CD8-positive, alpha-beta memory T cell (primary cell): ENCODE measurements around the gene NPHS2. TPM values are rescaled to one million over a fixed set of nuclear protein-coding genes. Genes with fewer than 3 reads are reported as not detected.

Source experiments
- CTCF ChIA-PET: fragments of 350-600 bp; sonication (Branson Sonifier 250); formaldehyde crosslinking; loops from one replicate; lab custom pipeline; 2021; ENCODE audit warnings: antibody characterized with exemption; lab: Charles Lee
- POLR2A ChIA-PET: fragments of 350-600 bp; sonication (Branson Sonifier 250); formaldehyde crosslinking; loops from one replicate; lab custom pipeline; 2021; ENCODE audit warnings: antibody characterized with exemption; lab: Charles Lee
- DNase-seq, 5 donors: peaks; one replicate each; pipeline versions ENCODE4 v3.0.0 to v3.0.0-alpha.2; 2020 to 2022; ENCODE audit warnings: mixed read lengths in 1 of 5
- H3K27ac ChIP-seq: one replicate; pipeline ENCODE4 v1.7.0; 2013; ENCODE audit warnings: low read depth, mild to moderate bottlenecking, low read length, moderate library complexity
- H3K27me3 ChIP-seq: 2 replicates; pipeline ENCODE4 v1.7.0; 2013; ENCODE audit warnings: low read length, mild to moderate bottlenecking; ENCODE audit not compliant: insufficient read depth, poor library complexity, severe bottlenecking
- H3K36me3 ChIP-seq: 2 replicates; pipeline ENCODE4 v1.7.0; 2013; ENCODE audit warnings: mild to moderate bottlenecking, low read length, moderate library complexity; ENCODE audit not compliant: insufficient read depth
- H3K4me1 ChIP-seq: 2 replicates; pipeline ENCODE4 v1.7.0; 2013; ENCODE audit warnings: mild to moderate bottlenecking, low read length, moderate library complexity; ENCODE audit not compliant: insufficient read depth
- H3K4me3 ChIP-seq: 2 replicates; pipeline ENCODE4 v1.7.0; 2013; ENCODE audit warnings: mild to moderate bottlenecking, low read length
- H3K9me3 ChIP-seq: 2 replicates; pipeline ENCODE4 v1.7.0; 2013; ENCODE audit warnings: mild to moderate bottlenecking, low read length
- H3K27ac Mint-ChIP-seq, 8 donors: one replicate each; pipeline ENCODE4 v1.8.0; 2020 to 2021; ENCODE audit warnings: mixed read lengths in 8 of 8, mild to moderate bottlenecking in 6 of 8, inconsistent platforms in 3 of 8, moderate library complexity in 3 of 8
- H3K27me3 Mint-ChIP-seq, 2 donors: one replicate each; pipeline ENCODE4 v1.8.0; 2020 to 2021; ENCODE audit warnings: mixed read lengths in 2 of 2, mild to moderate bottlenecking in 1 of 2, moderate library complexity in 1 of 2
- H3K36me3 Mint-ChIP-seq, 3 donors: one replicate each; pipeline ENCODE4 v1.8.0; 2020 to 2021; ENCODE audit warnings: mixed read lengths in 3 of 3, inconsistent platforms in 1 of 3, mild to moderate bottlenecking in 1 of 3
- H3K4me1 Mint-ChIP-seq, 3 donors: one replicate each; pipeline ENCODE4 v1.8.0; 2020 to 2021; ENCODE audit warnings: mixed read lengths in 3 of 3, inconsistent platforms in 1 of 3, mild to moderate bottlenecking in 1 of 3
- H3K4me3 Mint-ChIP-seq, 7 donors: one replicate each; pipeline ENCODE4 v1.8.0; 2020 to 2021; ENCODE audit warnings: mixed read lengths in 7 of 7, mild to moderate bottlenecking in 6 of 7, moderate library complexity in 4 of 7, inconsistent platforms in 2 of 7
- H3K9me3 Mint-ChIP-seq, 5 donors: one replicate each; pipeline ENCODE4 v1.8.0; 2020 to 2022; ENCODE audit warnings: mixed read lengths in 5 of 5, mild to moderate bottlenecking in 3 of 5, moderate library complexity in 2 of 5, inconsistent platforms in 1 of 5
- polyA plus RNA-seq: library from polyadenylated mRNA; unstranded; fragments of 300-500 nt; fragmentation: Illumina TruSeq; gene quantifications from one replicate; pipeline ENCODE4 v1.2.3, GENCODE V29; 2021
- total RNA-seq, 2 experiments: library from RNA; stranded (reverse); gene quantifications; one replicate each; pipeline ENCODE4 v1.2.3, GENCODE V29; 2021

Gene NPHS2
- total and polyA plus RNA-seq, 3 experiments from 2014 or later: not detected

DNA sequence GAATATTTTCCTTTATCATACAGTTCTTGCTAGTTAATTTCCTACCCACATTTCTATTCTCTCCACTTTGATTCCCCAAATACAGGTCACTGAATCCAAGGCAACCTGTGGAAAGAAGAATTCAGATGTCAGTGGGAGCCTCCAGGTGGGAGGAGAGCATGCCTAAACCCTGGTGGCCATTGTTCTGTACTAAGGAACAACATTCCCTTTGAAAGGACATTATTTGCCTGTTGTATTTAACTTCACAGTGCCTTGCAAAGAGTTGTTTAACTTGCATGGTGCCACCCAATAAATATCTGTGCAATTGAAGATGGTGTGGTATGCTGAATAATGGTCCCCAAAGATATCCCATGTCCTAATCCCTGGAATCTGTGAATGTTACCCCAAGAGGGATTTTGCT is 21.3 kb downstream of the NPHS2 start:
- no peak for DNase-seq
- ChIA-PET CTCF (no interaction called here), POLR2A (no interaction called here)
- Histone ChIP-seq H3K4me1 (no peaks in the 10 kb centered on the region), H3K4me3 (no peak overlapping the region), H3K36me3 (no peaks in the 10 kb centered on the region), H3K27me3 (no peaks in the 10 kb centered on the region), H3K27ac (no peak overlapping the region), H3K9me3 (no peaks in the 10 kb centered on the region)
- H3K9me3 Mint-ChIP-seq: peaks cover 0 to 5% (median 0%) of the 10 kb centered on the region in 5 donors
- H3K27me3 Mint-ChIP-seq: no peaks in the 10 kb centered on the region
- no peak overlapping the region for H3K4me3 Mint-ChIP-seq
- H3K36me3 Mint-ChIP-seq: no peaks in the 10 kb centered on the region
- H3K4me1 Mint-ChIP-seq: no peaks in the 10 kb centered on the region
- H3K27ac Mint-ChIP-seq: no peak overlapping the region

DNA sequence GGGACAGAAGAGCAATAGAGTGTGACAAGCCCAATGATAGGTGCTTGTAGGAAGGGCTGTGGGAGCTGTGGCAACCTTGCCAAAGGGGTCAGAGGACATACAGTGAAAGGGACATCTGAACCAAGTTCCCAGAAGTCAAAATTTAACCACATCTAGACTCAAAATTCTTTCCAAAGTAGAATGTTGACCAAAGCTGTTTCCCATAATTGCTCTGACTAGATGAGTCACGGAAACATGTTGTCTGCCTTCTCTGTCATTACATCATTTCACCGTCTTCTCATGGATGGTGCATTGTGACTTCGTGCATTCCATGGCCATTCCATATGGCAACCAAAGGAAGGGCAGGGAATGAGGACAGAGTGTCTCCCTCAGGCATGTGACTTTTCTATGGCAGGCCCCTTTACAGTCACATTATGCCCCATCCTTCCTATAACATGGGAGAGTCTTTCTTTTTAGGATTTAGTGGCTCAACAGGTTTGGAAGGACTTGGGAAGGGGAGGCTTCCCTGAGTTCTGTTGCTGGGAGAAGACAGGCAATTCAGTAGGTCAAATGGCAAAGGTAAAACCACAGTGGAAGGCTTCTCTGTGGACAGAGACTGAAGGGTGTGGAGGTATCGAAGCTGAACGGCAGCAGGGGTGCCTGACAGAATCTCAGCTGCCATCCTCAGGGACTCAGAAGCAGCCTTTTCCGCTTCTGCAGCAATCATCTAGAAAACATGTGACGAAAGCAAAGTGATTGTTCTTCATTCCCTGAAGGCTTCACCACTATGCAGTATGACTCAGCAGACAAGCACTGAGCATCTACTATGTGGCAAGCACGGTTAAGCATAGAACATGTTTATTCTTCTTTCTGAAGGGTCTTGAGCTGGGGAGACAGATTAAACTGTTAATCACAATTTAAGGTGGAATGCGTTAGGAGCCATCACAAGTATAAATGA is 24.7 kb downstream of the NPHS2 start:
- Histone ChIP-seq H3K4me3 (no peak overlapping the region), H3K9me3 (no peaks in the 10 kb centered on the region), H3K4me1 (no peaks in the 10 kb centered on the region), H3K36me3 (no peaks in the 10 kb centered on the region), H3K27ac (no peak overlapping the region), H3K27me3 (no peaks in the 10 kb centered on the region)
- peaks cover 0 to 5% of the 10 kb centered on the region in 2 donors for H3K27me3 Mint-ChIP-seq
- H3K36me3 Mint-ChIP-seq: no peaks in the 10 kb centered on the region
- POLR2A ChIA-PET: no interaction called here
- H3K9me3 Mint-ChIP-seq: peaks cover 0 to 3% (median 0%) of the 10 kb centered on the region in 5 donors
- H3K4me3 Mint-ChIP-seq: no peak overlapping the region
- DNase-seq: no peak
- CTCF ChIA-PET: no interaction called here
- no peak overlapping the region for H3K27ac Mint-ChIP-seq
- no peaks in the 10 kb centered on the region for H3K4me1 Mint-ChIP-seq

DNA sequence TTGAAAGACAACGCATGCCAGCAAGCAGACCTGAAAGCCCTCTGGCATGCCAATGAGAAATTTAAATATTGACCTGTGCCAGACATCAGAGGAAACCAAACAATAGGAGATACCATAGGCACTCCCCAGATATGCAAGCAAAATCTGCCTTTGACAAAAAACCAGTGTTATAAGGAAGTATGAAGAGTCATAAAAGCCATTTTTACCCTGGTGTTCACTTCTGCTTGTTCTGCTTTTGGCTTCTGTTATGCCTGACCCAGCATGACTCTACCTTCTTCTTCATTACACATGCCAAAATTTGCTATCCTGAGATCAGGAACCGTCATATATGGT is 26.4 kb downstream of the NPHS2 start:
- no peaks in the 10 kb centered on the region for H3K27me3 ChIP-seq
- no peaks in the 10 kb centered on the region for H3K4me1 ChIP-seq
- no peaks in the 10 kb centered on the region for H3K36me3 ChIP-seq
- Mint-ChIP-seq H3K27me3 (peaks cover 0 to 5% of the 10 kb centered on the region in 2 donors), H3K4me3 (no peak overlapping the region), H3K36me3 (no peaks in the 10 kb centered on the region), H3K4me1 (no peaks in the 10 kb centered on the region), H3K9me3 (no peaks in the 10 kb centered on the region), H3K27ac (no peak overlapping the region)
- H3K9me3 ChIP-seq: no peaks in the 10 kb centered on the region
- DNase-seq: no peak
- ChIA-PET CTCF (no interaction called here), POLR2A (no interaction called here)
- H3K27ac ChIP-seq: no peak overlapping the region
- no peak overlapping the region for H3K4me3 ChIP-seq

DNA sequence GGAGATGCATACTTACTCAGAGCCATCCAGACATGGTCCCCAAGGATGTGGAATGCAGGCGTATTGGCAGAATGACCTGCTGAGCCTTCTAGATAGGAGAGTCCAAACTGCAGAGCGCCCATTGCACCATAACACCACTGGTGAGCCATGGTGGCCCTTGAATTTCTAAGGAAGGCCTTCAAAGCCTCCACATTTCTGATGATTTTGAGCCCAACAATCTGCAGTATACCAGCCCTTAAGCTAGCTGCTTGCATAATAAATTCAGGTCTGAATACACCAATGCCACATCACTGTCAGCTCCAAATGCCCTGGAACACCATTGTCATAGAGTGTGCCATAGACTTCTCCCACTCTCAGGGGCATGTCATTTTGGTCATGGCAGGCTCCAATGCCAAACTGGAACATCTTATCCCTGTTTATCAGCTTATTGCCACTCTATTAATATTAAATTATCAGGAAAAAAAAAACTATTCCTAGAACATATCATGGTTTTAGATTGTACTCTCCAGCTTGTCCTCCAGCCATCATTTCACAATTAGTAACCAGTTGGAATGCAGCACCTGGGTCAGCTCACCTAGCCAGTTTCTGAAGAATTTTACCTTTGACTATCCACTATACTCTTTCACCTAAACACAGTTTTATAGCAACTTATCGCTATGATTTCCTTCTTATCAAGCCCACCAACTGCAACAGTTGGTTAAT is 26.9 kb downstream of the NPHS2 start:
- Mint-ChIP-seq H3K27ac (no peak overlapping the region), H3K9me3 (no peaks in the 10 kb centered on the region)

DNA sequence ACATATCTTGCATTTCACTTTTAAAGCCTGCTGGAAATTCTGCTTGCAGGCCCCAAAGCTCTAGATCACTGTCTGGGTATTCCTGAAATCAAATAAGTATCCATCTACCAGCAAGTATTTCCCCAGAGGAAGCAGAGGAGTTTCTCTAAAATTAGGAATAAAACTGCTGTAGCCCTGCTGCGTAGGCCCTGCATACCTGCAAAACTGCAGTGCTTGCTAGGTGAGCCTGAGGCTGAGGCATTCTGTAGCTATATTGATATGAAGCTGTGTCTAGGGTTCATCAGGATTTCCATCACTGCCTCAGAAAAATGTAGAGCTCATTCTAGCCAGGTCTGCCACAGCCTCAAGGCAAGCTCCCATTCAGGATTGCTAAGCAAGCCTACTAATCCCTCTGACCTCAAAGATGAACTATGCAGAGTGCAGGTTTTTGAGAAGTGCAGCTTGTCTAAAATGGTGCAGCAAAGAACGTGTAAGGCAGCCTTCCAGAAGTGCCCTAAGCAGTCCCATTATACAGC is 28.7 kb downstream of the NPHS2 start:
- ChIA-PET CTCF (no interaction called here), POLR2A (no interaction called here)
- no peaks in the 10 kb centered on the region for H3K27me3 ChIP-seq
- no peak overlapping the region for H3K27ac ChIP-seq
- Mint-ChIP-seq H3K4me1 (no peaks in the 10 kb centered on the region), H3K27ac (no peak overlapping the region), H3K9me3 (no peaks in the 10 kb centered on the region), H3K27me3 (peaks cover 2 to 5% of the 10 kb centered on the region in 2 donors), H3K4me3 (no peak overlapping the region), H3K36me3 (no peaks in the 10 kb centered on the region)
- no peak overlapping the region for H3K4me3 ChIP-seq
- H3K4me1 ChIP-seq: no peaks in the 10 kb centered on the region
- H3K36me3 ChIP-seq: no peaks in the 10 kb centered on the region
- no peaks in the 10 kb centered on the region for H3K9me3 ChIP-seq
- DNase-seq: no peak

More for the DNA sequence above, 26.9 kb downstream of the NPHS2 start:
- H3K9me3 ChIP-seq: no peaks in the 10 kb centered on the region
- no peak overlapping the region for H3K27ac ChIP-seq
- H3K4me3 Mint-ChIP-seq: no peak overlapping the region
- no peak overlapping the region for H3K4me3 ChIP-seq
- no peaks in the 10 kb centered on the region for H3K4me1 Mint-ChIP-seq
- peaks cover 0 to 5% of the 10 kb centered on the region in 2 donors for H3K27me3 Mint-ChIP-seq
- H3K36me3 ChIP-seq: no peaks in the 10 kb centered on the region
- POLR2A ChIA-PET: no interaction called here
- H3K4me1 ChIP-seq: no peaks in the 10 kb centered on the region
- CTCF ChIA-PET: no interaction called here
- no peaks in the 10 kb centered on the region for H3K27me3 ChIP-seq
- no peak for DNase-seq
- no peaks in the 10 kb centered on the region for H3K36me3 Mint-ChIP-seq

DNA sequence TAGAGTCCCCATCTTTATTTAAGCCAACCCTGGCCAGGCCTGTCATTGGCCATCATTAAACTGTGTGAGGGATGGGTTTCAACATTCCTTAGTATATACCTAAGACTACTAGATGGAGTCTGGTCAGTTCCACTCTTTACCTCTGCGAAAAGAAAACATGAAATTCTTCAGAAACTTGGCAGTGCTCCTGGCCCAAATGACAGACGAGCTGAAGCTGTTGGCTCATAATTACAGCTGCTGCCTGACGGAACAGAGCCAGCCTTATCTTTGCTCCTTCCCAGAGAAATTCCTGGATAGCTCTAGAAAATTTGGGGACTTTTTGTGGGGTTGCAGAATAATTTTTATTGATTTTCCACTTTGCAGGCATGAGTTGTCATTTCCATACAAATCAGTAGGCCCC is 30.4 kb downstream of the NPHS2 start:
- CTCF ChIA-PET: no interaction called here
- no peak overlapping the region for H3K27ac ChIP-seq
- H3K4me3 ChIP-seq: no peak overlapping the region
- no peaks in the 10 kb centered on the region for H3K9me3 ChIP-seq
- no peaks in the 10 kb centered on the region for H3K36me3 Mint-ChIP-seq
- H3K36me3 ChIP-seq: no peaks in the 10 kb centered on the region
- no peak for DNase-seq
- no peak overlapping the region for H3K4me3 Mint-ChIP-seq
- POLR2A ChIA-PET: no interaction called here
- H3K4me1 ChIP-seq: no peaks in the 10 kb centered on the region
- no peaks in the 10 kb centered on the region for H3K4me1 Mint-ChIP-seq
- H3K27me3 ChIP-seq: no peaks in the 10 kb centered on the region
- H3K9me3 Mint-ChIP-seq: no peaks in the 10 kb centered on the region
- H3K27me3 Mint-ChIP-seq: peaks cover 5 to 6% of the 10 kb centered on the region in 2 donors
- no peak overlapping the region for H3K27ac Mint-ChIP-seq

DNA sequence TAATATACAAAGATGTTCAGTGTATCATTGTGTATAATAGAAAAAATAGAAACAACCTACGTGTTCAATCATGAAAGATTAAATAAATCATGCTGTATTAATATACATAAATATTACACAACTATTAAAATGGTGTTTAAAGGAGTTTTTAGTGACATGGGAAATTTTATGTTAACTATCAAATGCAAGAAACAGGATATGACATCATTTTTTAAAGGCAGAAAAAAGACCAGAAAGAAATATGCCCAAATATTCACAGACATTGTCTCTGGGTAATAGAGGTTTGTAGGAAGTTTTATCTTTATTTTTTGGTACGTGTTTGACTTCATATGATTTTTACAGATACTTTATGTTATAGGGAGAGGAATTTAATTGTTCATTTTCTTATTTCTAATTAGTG is 34.0 kb downstream of the NPHS2 start:
- Mint-ChIP-seq H3K4me1 (no peaks in the 10 kb centered on the region), H3K36me3 (no peaks in the 10 kb centered on the region), H3K27ac (no peak overlapping the region), H3K4me3 (no peak overlapping the region), H3K27me3 (peaks cover 0 to 6% of the 10 kb centered on the region in 2 donors), H3K9me3 (peaks cover 0 to 10% (median 2%) of the 10 kb centered on the region in 5 donors)
- ChIA-PET POLR2A (no interaction called here), CTCF (no interaction called here)
- H3K27me3 ChIP-seq: no peaks in the 10 kb centered on the region
- no peak overlapping the region for H3K27ac ChIP-seq
- H3K4me3 ChIP-seq: no peak overlapping the region
- no peaks in the 10 kb centered on the region for H3K36me3 ChIP-seq
- no peaks in the 10 kb centered on the region for H3K9me3 ChIP-seq
- no peaks in the 10 kb centered on the region for H3K4me1 ChIP-seq
- DNase-seq: no peak

DNA sequence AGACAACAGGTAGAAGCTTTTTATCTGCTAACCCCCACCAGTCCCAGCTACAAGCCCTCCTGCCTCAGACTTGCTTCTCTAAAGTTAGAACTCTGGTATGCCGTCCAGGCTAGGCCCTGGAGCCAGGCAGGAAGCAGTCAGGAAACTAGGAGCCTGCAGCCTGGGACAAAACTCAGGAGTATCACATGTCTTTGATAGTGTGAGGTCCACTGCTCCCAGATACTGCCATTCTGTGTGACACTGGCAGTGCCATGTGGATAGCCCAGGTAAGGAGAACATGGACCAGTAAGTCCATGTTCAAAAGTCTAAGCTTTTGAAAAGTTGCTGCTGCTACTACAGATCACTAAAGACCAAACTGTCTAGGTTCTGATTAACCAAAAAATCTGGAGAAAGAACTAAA is 45.4 kb downstream of the NPHS2 start:
- Mint-ChIP-seq H3K9me3 (peaks cover 0 to 3% (median 0%) of the 10 kb centered on the region in 5 donors), H3K36me3 (no peaks in the 10 kb centered on the region), H3K27ac (no peak overlapping the region), H3K4me1 (no peaks in the 10 kb centered on the region), H3K27me3 (peaks cover 2 to 5% of the 10 kb centered on the region in 2 donors), H3K4me3 (no peak overlapping the region)
- no peak overlapping the region for H3K4me3 ChIP-seq
- H3K27me3 ChIP-seq: no peaks in the 10 kb centered on the region
- CTCF ChIA-PET: no interaction called here
- H3K36me3 ChIP-seq: no peaks in the 10 kb centered on the region
- H3K9me3 ChIP-seq: no peaks in the 10 kb centered on the region
- no peak overlapping the region for H3K27ac ChIP-seq
- POLR2A ChIA-PET: no interaction called here
- DNase-seq: no peak
- no peaks in the 10 kb centered on the region for H3K4me1 ChIP-seq
